ENCODE results near the gene PARP11.

DNA sequence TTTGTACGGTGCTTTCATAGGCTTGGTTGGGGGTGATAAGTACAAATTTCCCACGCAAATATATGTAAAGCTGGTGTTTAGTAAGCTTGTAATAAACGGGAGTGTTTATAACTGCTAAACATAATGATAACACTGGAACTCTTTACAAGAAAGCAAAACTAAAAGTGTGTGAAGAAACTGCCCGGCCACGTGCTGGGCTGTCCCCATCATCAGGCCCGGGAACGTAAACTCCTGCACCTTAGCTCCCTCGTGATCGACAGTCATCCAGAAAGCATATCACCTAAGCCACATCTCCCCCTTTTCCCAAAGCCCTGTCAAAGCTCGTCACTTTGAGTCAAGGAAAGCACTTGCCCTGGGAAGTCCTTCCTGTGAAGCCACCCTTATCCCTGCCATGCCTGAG is 18.0 kb upstream of the PARP11 start:
- TF ChIP-seq POLR2A (IDR thresholded peaks at IDR 0.05) = no peak
- TF ChIP-seq, protein P1, sequence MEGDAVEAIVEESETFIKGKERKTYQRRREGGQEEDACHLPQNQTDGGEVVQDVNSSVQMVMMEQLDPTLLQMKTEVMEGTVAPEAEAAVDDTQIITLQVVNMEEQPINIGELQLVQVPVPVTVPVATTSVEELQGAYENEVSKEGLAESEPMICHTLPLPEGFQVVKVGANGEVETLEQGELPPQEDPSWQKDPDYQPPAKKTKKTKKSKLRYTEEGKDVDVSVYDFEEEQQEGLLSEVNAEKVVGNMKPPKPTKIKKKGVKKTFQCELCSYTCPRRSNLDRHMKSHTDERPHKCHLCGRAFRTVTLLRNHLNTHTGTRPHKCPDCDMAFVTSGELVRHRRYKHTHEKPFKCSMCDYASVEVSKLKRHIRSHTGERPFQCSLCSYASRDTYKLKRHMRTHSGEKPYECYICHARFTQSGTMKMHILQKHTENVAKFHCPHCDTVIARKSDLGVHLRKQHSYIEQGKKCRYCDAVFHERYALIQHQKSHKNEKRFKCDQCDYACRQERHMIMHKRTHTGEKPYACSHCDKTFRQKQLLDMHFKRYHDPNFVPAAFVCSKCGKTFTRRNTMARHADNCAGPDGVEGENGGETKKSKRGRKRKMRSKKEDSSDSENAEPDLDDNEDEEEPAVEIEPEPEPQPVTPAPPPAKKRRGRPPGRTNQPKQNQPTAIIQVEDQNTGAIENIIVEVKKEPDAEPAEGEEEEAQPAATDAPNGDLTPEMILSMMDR (IDR thresholded peaks at IDR 0.05) = no peak
